Common myeloid progenitor, CD34-positive (primary cell): Measurements from ENCODE around the gene LSAMP.

Experiments used
- CTCF ChIA-PET: fragments of 350-600 bp; sonication (Branson Sonifier 250); formaldehyde crosslinking; loops from one replicate; lab custom pipeline; 2021; ENCODE audit warnings: antibody characterized with exemption; lab: Charles Lee
- POLR2A ChIA-PET: fragments of 350-600 bp; sonication (Branson Sonifier 250); formaldehyde crosslinking; loops from one replicate; lab custom pipeline; 2021; ENCODE audit warnings: antibody characterized with exemption; lab: Charles Lee
- DNase-seq, 3 donors: peaks; one replicate each; pipeline versions ENCODE4 v3.0.0 to v3.0.0-alpha.2; 2013
- H3K27ac ChIP-seq, 2 experiments: 1 replicate in 1 of 2; 2 replicates in 1 of 2; pipeline ENCODE4 v1.7.0; 2013; ENCODE audit warnings: inconsistent platforms in 2 of 2, low read length in 2 of 2, mild to moderate bottlenecking in 2 of 2, low read depth in 1 of 2, moderate library complexity in 1 of 2; ENCODE audit not compliant: severe bottlenecking in 2 of 2, insufficient read depth in 1 of 2, poor library complexity in 1 of 2
- H3K27me3 ChIP-seq, 5 experiments: replicated peaks in 2 of 5; 1 replicate in 3 of 5; 2 replicates in 2 of 5; pipeline versions ENCODE4 v1.6.1 to v1.7.0; 2013; ENCODE audit warnings: low read length in 4 of 5, mild to moderate bottlenecking in 2 of 5, moderate library complexity in 2 of 5, inconsistent platforms in 1 of 5; ENCODE audit not compliant: insufficient read depth in 5 of 5, control insufficient read depth in 4 of 5
- H3K36me3 ChIP-seq, 4 experiments: 1 replicate in 2 of 4; 2 replicates in 2 of 4; pipeline versions ENCODE4 v1.6.1 to v1.7.0; 2013; ENCODE audit warnings: low read length in 3 of 4, control low read depth in 1 of 4, mild to moderate bottlenecking in 1 of 4; ENCODE audit not compliant: control insufficient read depth in 4 of 4, insufficient read depth in 4 of 4
- H3K4me1 ChIP-seq, 4 experiments: 1 replicate in 3 of 4; 2 replicates in 1 of 4; pipeline versions ENCODE4 v1.6.1 to v1.7.1; 2013; ENCODE audit warnings: low read length in 3 of 4, mild to moderate bottlenecking in 3 of 4, control low read depth in 1 of 4, inconsistent platforms in 1 of 4, moderate library complexity in 1 of 4; ENCODE audit not compliant: control insufficient read depth in 4 of 4, insufficient read depth in 4 of 4; ENCODE audit errors: control extremely low read depth in 1 of 4
- H3K4me3 ChIP-seq, 7 experiments: 1 replicate in 4 of 7; 2 replicates in 3 of 7; pipeline versions ENCODE4 v1.5.1 to v1.7.0; 2013; ENCODE audit warnings: mild to moderate bottlenecking in 7 of 7, low read length in 6 of 7, moderate library complexity in 6 of 7, inconsistent platforms in 2 of 7, low read depth in 2 of 7, control low read depth in 1 of 7; ENCODE audit not compliant: insufficient read depth in 4 of 7, control insufficient read depth in 1 of 7; ENCODE audit errors: extremely low read depth in 1 of 7
- H3K9me3 ChIP-seq, 5 experiments: 1 replicate in 4 of 5; 2 replicates in 1 of 5; pipeline versions ENCODE4 v1.6.1 to v1.7.1; 2013; ENCODE audit warnings: low read length in 4 of 5, mild to moderate bottlenecking in 2 of 5, inconsistent platforms in 1 of 5, low read depth in 1 of 5, moderate library complexity in 1 of 5; ENCODE audit not compliant: control insufficient read depth in 4 of 5, insufficient read depth in 2 of 5; ENCODE audit errors: control extremely low read depth in 1 of 5
- WGBS: methylation state at CpG from one replicate; pipeline ENCODE4 v1.1.5; 2013; ENCODE audit not compliant: insufficient coverage; 5-methylcytosine and 5-hydroxymethylcytosine counted together

LSAMP gene

GRCh38 chr3:116155841-116156240, 289.4 kb downstream of the LSAMP start:
- H3K9me3 ChIP-seq: no peaks in the 10 kb centered on the region
- no peaks in the 10 kb centered on the region for H3K36me3 ChIP-seq
- ChIA-PET POLR2A (no interaction called here), CTCF (no interaction called here)
- DNase-seq: no peak
- 86% methylated on average over 1 of the region's 1 CpG for WGBS
- no peak overlapping the region for H3K4me3 ChIP-seq
- no peaks in the 10 kb centered on the region for H3K4me1 ChIP-seq
- no peak overlapping the region for H3K27ac ChIP-seq
- no peaks in the 10 kb centered on the region for H3K27me3 ChIP-seq

GRCh38 chr3:116154389-116154788, 290.9 kb downstream of the LSAMP start:
- ChIA-PET POLR2A (no interaction called here), CTCF (interaction anchor here (1.1 kb wide), 1 partner anchor 8 kb away, joined by 3 read pairs; no protein-coding TSS in a partner anchor)
- Histone ChIP-seq H3K27me3 (no peaks in the 10 kb centered on the region), H3K36me3 (no peaks in the 10 kb centered on the region), H3K4me3 (no peak overlapping the region), H3K27ac (no peak overlapping the region), H3K4me1 (no peaks in the 10 kb centered on the region), H3K9me3 (no peaks in the 10 kb centered on the region)
- no peak for DNase-seq
- 64% methylated on average over 2 of the region's 2 CpGs for WGBS

- Histone ChIP-seq H3K4me3 (no peak overlapping the region), H3K27me3 (no peaks in the 10 kb centered on the region), H3K27ac (no peak overlapping the region), H3K9me3 (no peaks in the 10 kb centered on the region), H3K36me3 (no peaks in the 10 kb centered on the region), H3K4me1 (no peaks in the 10 kb centered on the region)
- POLR2A ChIA-PET: no interaction called here
- CTCF ChIA-PET: no interaction called here
- no peak for DNase-seq
- WGBS: 71% methylated on average over 3 of the region's 3 CpGs
Measured at GRCh38 chr3:116153174-116153573, 292.1 kb downstream of the LSAMP start.

- DNase-seq: no peak
- Histone ChIP-seq H3K9me3 (peaks cover 0 to 2% (median 0%) of the 10 kb centered on the region in 5 experiments), H3K27ac (no peak overlapping the region), H3K36me3 (no peaks in the 10 kb centered on the region), H3K27me3 (no peaks in the 10 kb centered on the region), H3K4me3 (no peak overlapping the region), H3K4me1 (no peaks in the 10 kb centered on the region)
- ChIA-PET CTCF (no interaction called here), POLR2A (no interaction called here)
- 63% methylated on average over 1 of the region's 1 CpG for WGBS
Measured at GRCh38 chr3:116150655-116151167, 294.6 kb downstream of the LSAMP start.

- Histone ChIP-seq H3K27me3 (no peaks in the 10 kb centered on the region), H3K4me3 (no peak overlapping the region), H3K27ac (no peak overlapping the region), H3K4me1 (no peaks in the 10 kb centered on the region), H3K36me3 (no peaks in the 10 kb centered on the region), H3K9me3 (peaks cover 0 to 3% (median 0%) of the 10 kb centered on the region in 5 experiments)
- DNase-seq: no peak
- POLR2A ChIA-PET: no interaction called here
- WGBS: no CpG with 5 or more reads among the region's 7 CpGs
- CTCF ChIA-PET: no interaction called here
Measured at GRCh38 chr3:116148881-116149851, 296.1 kb downstream of the LSAMP start.

- Histone ChIP-seq H3K27ac (no peak overlapping the region), H3K36me3 (no peaks in the 10 kb centered on the region), H3K4me1 (no peaks in the 10 kb centered on the region), H3K27me3 (no peaks in the 10 kb centered on the region), H3K4me3 (no peak overlapping the region), H3K9me3 (peaks cover 0 to 3% (median 0%) of the 10 kb centered on the region in 5 experiments)
- POLR2A ChIA-PET: no interaction called here
- CTCF ChIA-PET: no interaction called here
- no peak for DNase-seq
- WGBS: no CpG with 5 or more reads among the region's 1 CpG
Measured at GRCh38 chr3:116145613-116146012, 299.7 kb downstream of the LSAMP start.

GRCh38 chr3:116141724-116142123, 303.6 kb downstream of the LSAMP start:
- no peak for DNase-seq
- 100% methylated on average over 1 of the region's 4 CpGs for WGBS
- H3K4me3 ChIP-seq: no peak overlapping the region
- no peak overlapping the region for H3K27ac ChIP-seq
- ChIA-PET CTCF (no interaction called here), POLR2A (no interaction called here)
- H3K4me1 ChIP-seq: no peaks in the 10 kb centered on the region
- H3K9me3 ChIP-seq: peaks cover 0 to 3% (median 0%) of the 10 kb centered on the region in 5 experiments
- H3K36me3 ChIP-seq: no peaks in the 10 kb centered on the region
- no peaks in the 10 kb centered on the region for H3K27me3 ChIP-seq
